Neuronal stem cell (in vitro differentiated cells): ENCODE data around the gene RIT2.

ENCODE experiments used
- DNase-seq: peaks from one replicate; pipeline ENCODE4 v3.0.0-alpha.2; 2013; ENCODE audit warnings: low spot score
- H2AFZ ChIP-seq: one replicate; pipeline ENCODE4 v1.6.1; 2013; ENCODE audit warnings: mild to moderate bottlenecking, low read length, inconsistent platforms
- H2AK5ac ChIP-seq: 2 replicates; pipeline ENCODE4 v1.6.1; 2013; ENCODE audit warnings: low read depth, mild to moderate bottlenecking, inconsistent platforms, low read length, moderate library complexity, mixed read lengths
- H2BK120ac ChIP-seq: 2 replicates; pipeline ENCODE4 v1.6.1; 2013; ENCODE audit warnings: low read depth, mild to moderate bottlenecking, inconsistent platforms, low read length, moderate library complexity, mixed read lengths
- H2BK12ac ChIP-seq: one replicate; pipeline ENCODE4 v1.6.1; 2013; ENCODE audit warnings: low read length, inconsistent platforms
- H2BK15ac ChIP-seq: 2 replicates; pipeline ENCODE4 v1.6.1; 2013; ENCODE audit warnings: mild to moderate bottlenecking, low read length, inconsistent platforms, mixed read lengths
- H2BK5ac ChIP-seq: one replicate; pipeline ENCODE4 v1.6.1; 2013; ENCODE audit warnings: inconsistent platforms, mild to moderate bottlenecking, low read length, moderate library complexity
- H3K14ac ChIP-seq: one replicate; pipeline ENCODE4 v1.6.1; 2013; ENCODE audit warnings: low read length, inconsistent platforms
- H3K18ac ChIP-seq: 2 replicates; pipeline ENCODE4 v1.6.1; 2013; ENCODE audit warnings: low read length, inconsistent platforms
- H3K23ac ChIP-seq: 2 replicates; pipeline ENCODE4 v1.6.1; 2013; ENCODE audit warnings: low read depth, mild to moderate bottlenecking, mixed read lengths, low read length, inconsistent platforms; ENCODE audit not compliant: poor library complexity
- H3K27ac ChIP-seq: replicated peaks from 3 replicates; pipeline ENCODE4 v1.5.1; 2013; ENCODE audit warnings: low read length, inconsistent platforms
- H3K27me3 ChIP-seq, 3 experiments: 2 replicates each; pipeline ENCODE4 v1.6.1; 2013; ENCODE audit warnings: low read length in 3 of 3, mild to moderate bottlenecking in 2 of 3, inconsistent platforms in 1 of 3, low read depth in 1 of 3, mixed read lengths in 1 of 3, moderate library complexity in 1 of 3; ENCODE audit not compliant: control insufficient read depth in 3 of 3, insufficient read depth in 3 of 3
- H3K36me3 ChIP-seq, 2 donors: replicated peaks in 1 of 2; 2 replicates each; pipeline ENCODE4 v1.6.1; 2013; ENCODE audit warnings: low read length in 2 of 2; ENCODE audit not compliant: control insufficient read depth in 2 of 2, insufficient read depth in 2 of 2
- H3K4ac ChIP-seq: 2 replicates; pipeline ENCODE4 v1.6.1; 2013; ENCODE audit warnings: inconsistent platforms, mild to moderate bottlenecking, low read length, moderate library complexity
- H3K4me1 ChIP-seq, 2 donors: 1 replicate in 1 of 2; 2 replicates in 1 of 2; pipeline ENCODE4 v1.6.1; 2013; ENCODE audit warnings: low read length in 2 of 2, low read depth in 1 of 2; ENCODE audit not compliant: control insufficient read depth in 2 of 2, insufficient read depth in 1 of 2
- H3K4me2 ChIP-seq: one replicate; pipeline ENCODE4 v1.6.1; 2013; ENCODE audit warnings: mild to moderate bottlenecking, low read length, inconsistent platforms; ENCODE audit not compliant: insufficient read depth, poor library complexity, severe bottlenecking
- H3K4me3 ChIP-seq, 2 donors: 2 replicates each; pipeline ENCODE4 v1.5.1; 2013; ENCODE audit warnings: low read length in 2 of 2, mild to moderate bottlenecking in 2 of 2, inconsistent platforms in 1 of 2, moderate library complexity in 1 of 2
- H3K79me1 ChIP-seq: one replicate; pipeline ENCODE4 v1.6.1; 2013; ENCODE audit warnings: low read depth, mild to moderate bottlenecking, inconsistent platforms, low read length, moderate library complexity
- H3K9ac ChIP-seq: one replicate; pipeline ENCODE4 v1.6.1; 2013; ENCODE audit warnings: mild to moderate bottlenecking, low read depth, low read length, inconsistent platforms; ENCODE audit not compliant: poor library complexity
- H3K9me3 ChIP-seq, 2 donors: replicated peaks in 1 of 2; 2 replicates each; pipeline versions ENCODE3 to v1.6.1; 2013; ENCODE audit warnings: low read length in 2 of 2, mild to moderate bottlenecking in 2 of 2, inconsistent platforms in 1 of 2, low read depth in 1 of 2, mixed read lengths in 1 of 2, moderate library complexity in 1 of 2; ENCODE audit not compliant: control insufficient read depth in 2 of 2, insufficient read depth in 1 of 2
- H4K8ac ChIP-seq: one replicate; pipeline ENCODE4 v1.6.1; 2013; ENCODE audit warnings: low read depth, mild to moderate bottlenecking, inconsistent platforms, low read length, moderate library complexity
- H4K91ac ChIP-seq: one replicate; pipeline ENCODE4 v1.6.1; 2013; ENCODE audit warnings: low read length, low read depth, mild to moderate bottlenecking, inconsistent platforms; ENCODE audit not compliant: poor library complexity
- WGBS, 2 donors: extraction: QIAGEN DNeasy Blood & Tissue Kit; methylation state at CpG; one replicate each; pipeline ENCODE4 v1.1.7; 2013; ENCODE audit warnings: missing lambda C conversion rate in 2 of 2, mixed read lengths in 1 of 2; ENCODE audit not compliant: insufficient read length in 2 of 2, insufficient replicate concordance in 1 of 2; ENCODE audit errors: extremely low coverage in 2 of 2; 5-methylcytosine and 5-hydroxymethylcytosine counted together

RIT2 gene

DNA sequence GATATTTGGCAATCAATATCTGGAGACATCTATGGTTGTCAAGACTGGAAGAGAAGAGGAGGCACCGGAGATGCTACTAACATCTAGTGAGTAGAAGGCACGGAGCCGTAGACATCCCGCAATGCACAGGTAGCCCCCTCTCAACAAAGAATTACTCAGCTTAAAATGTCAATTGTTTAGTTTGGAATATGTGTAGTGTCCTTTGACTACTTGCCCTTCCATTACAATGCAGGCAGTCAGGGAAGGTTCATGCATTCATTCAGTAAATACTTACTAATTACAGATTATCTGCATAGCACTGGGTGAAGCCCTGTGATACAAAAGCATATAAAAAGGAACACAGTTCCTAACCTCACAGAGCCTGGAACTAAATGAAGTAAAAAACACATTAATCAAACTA lies 294.0 kb downstream of the RIT2 start:
- Histone ChIP-seq H3K23ac (no peak overlapping the region), H4K91ac (no peak overlapping the region), H3K18ac (no peak overlapping the region), H2AK5ac (no peak overlapping the region), H3K4me2 (no peak overlapping the region), H2AFZ (no peak overlapping the region), H3K4me3 (no peak overlapping the region), H3K27ac (no peak overlapping the region), H2BK15ac (no peak overlapping the region), H3K4ac (no peak overlapping the region), H2BK120ac (no peak overlapping the region), H2BK12ac (no peak overlapping the region), H3K9me3 (no peaks in the 10 kb centered on the region), H4K8ac (no peak overlapping the region), H3K4me1 (no peaks in the 10 kb centered on the region), H3K27me3 (no peaks in the 10 kb centered on the region), H3K9ac (no peak overlapping the region), H3K36me3 (no peaks in the 10 kb centered on the region), H2BK5ac (no peak overlapping the region), H3K14ac (no peak overlapping the region), H3K79me1 (no peaks in the 10 kb centered on the region)
- DNase-seq = no peak
- WGBS, 2 donors = no CpG with 5 or more reads among the region's 4 CpGs

DNA sequence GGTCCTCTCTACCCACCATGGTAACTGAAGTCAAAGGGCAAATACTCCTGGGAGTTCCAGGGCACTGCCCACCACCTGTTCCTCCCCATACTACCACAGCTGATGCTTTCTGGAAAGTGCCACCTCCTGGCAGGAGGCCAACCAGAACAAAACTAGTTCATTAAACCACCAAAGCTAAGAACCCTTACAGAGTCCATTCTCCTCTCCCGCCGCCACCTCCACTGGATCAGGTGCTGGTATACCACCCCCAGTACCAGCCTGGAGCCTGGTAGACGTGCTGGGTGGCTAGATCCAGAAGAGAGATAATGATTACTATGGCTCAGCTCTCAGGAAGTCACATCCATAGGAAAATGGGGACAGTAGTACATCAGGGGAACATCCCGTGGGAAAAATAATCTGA lies 300.9 kb downstream of the RIT2 start:
- no peak overlapping the region for H3K4me2 ChIP-seq
- no peak overlapping the region for H4K91ac ChIP-seq
- H3K4me1 ChIP-seq = no peaks in the 10 kb centered on the region
- no peak overlapping the region for H2BK12ac ChIP-seq
- H3K4me3 ChIP-seq = no peak overlapping the region
- H4K8ac ChIP-seq = no peak overlapping the region
- no CpG with 5 or more reads among the region's 4 CpGs for WGBS, 2 donors
- H2BK120ac ChIP-seq = no peak overlapping the region
- no peak overlapping the region for H3K27ac ChIP-seq
- H3K9me3 ChIP-seq = no peaks in the 10 kb centered on the region
- H2BK15ac ChIP-seq = no peak overlapping the region
- H3K23ac ChIP-seq = no peak overlapping the region
- DNase-seq = no peak
- H2AFZ ChIP-seq = no peak overlapping the region
- H3K27me3 ChIP-seq = no peaks in the 10 kb centered on the region
- H3K4ac ChIP-seq = no peak overlapping the region
- H3K9ac ChIP-seq = no peak overlapping the region
- no peak overlapping the region for H3K18ac ChIP-seq
- no peak overlapping the region for H3K14ac ChIP-seq
- H2AK5ac ChIP-seq = no peak overlapping the region
- H3K36me3 ChIP-seq = no peaks in the 10 kb centered on the region
- H3K79me1 ChIP-seq = no peaks in the 10 kb centered on the region
- no peak overlapping the region for H2BK5ac ChIP-seq

DNA sequence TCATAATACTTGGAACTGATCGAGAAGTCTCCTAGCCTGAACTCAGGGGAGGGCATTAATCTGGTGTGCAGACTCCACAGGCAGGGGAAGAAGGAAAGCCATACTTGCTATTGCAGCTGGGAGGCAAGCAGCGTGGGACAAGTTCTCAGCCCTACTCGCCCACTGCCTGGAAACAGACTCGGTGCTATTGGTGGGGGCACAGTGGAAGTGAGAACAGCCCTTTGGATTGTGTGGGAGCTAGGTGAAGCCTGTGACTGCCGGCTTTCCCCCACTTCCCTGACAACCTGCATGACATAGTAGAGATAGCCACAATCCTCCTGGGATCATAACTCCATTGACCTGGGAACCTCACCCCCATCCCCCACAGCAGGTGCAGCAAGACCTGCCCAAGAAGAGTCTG lies 301.3 kb downstream of the RIT2 start:
- no peak overlapping the region for H2BK120ac ChIP-seq
- no peak overlapping the region for H4K8ac ChIP-seq
- H3K27ac ChIP-seq = no peak overlapping the region
- no peak for DNase-seq
- no peak overlapping the region for H3K4ac ChIP-seq
- no peaks in the 10 kb centered on the region for H3K36me3 ChIP-seq
- H3K23ac ChIP-seq = no peak overlapping the region
- no peak overlapping the region for H2BK12ac ChIP-seq
- H3K4me2 ChIP-seq = no peak overlapping the region
- H3K9ac ChIP-seq = no peak overlapping the region
- H2BK5ac ChIP-seq = no peak overlapping the region
- H3K18ac ChIP-seq = peak overlapping the region; percentile 44
- H3K27me3 ChIP-seq = no peaks in the 10 kb centered on the region
- no peak overlapping the region for H4K91ac ChIP-seq
- no peak overlapping the region for H2AK5ac ChIP-seq
- no peak overlapping the region for H2BK15ac ChIP-seq
- no peak overlapping the region for H3K14ac ChIP-seq
- H3K9me3 ChIP-seq = no peaks in the 10 kb centered on the region
- no peaks in the 10 kb centered on the region for H3K79me1 ChIP-seq
- H3K4me3 ChIP-seq = no peak overlapping the region
- H2AFZ ChIP-seq = peak overlapping the region; percentile 38
- WGBS, 2 donors = no CpG with 5 or more reads among the region's 5 CpGs
- no peaks in the 10 kb centered on the region for H3K4me1 ChIP-seq

DNA sequence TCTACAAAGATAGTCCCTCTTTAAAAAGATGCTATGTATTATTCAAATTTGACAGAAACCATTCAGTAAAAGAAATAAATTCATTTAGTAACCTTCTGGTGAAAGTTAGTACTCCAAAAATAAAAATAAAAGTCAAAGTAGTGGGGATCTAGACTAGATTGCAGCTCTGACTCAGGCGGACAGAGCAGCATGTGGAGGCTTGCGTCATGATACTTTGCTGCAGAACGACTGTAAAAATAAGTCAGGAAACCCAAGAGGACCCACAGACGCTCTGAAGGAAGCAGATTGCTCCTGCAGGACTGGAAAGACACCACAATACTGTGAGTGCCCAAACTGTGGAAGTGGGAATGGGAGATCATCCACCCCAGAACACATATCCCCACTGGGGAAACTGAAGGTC lies 301.9 kb downstream of the RIT2 start:
- H2BK15ac ChIP-seq = no peak overlapping the region
- no peak for DNase-seq
- no peak overlapping the region for H2BK12ac ChIP-seq
- no peak overlapping the region for H3K14ac ChIP-seq
- no peak overlapping the region for H3K23ac ChIP-seq
- no peak overlapping the region for H3K18ac ChIP-seq
- no peaks in the 10 kb centered on the region for H3K36me3 ChIP-seq
- no peak overlapping the region for H3K27ac ChIP-seq
- no peak overlapping the region for H3K4me2 ChIP-seq
- no peak overlapping the region for H4K8ac ChIP-seq
- H3K4ac ChIP-seq = no peak overlapping the region
- H3K27me3 ChIP-seq = no peaks in the 10 kb centered on the region
- H2AK5ac ChIP-seq = no peak overlapping the region
- no peak overlapping the region for H3K9ac ChIP-seq
- no peak overlapping the region for H3K4me3 ChIP-seq
- no peaks in the 10 kb centered on the region for H3K79me1 ChIP-seq
- no peak overlapping the region for H2BK120ac ChIP-seq
- no peaks in the 10 kb centered on the region for H3K9me3 ChIP-seq
- no peak overlapping the region for H4K91ac ChIP-seq
- no peak overlapping the region for H2BK5ac ChIP-seq
- H3K4me1 ChIP-seq = no peaks in the 10 kb centered on the region
- H2AFZ ChIP-seq = peak overlapping the region; percentile 38
- no CpG with 5 or more reads among the region's 4 CpGs for WGBS, 2 donors
